Trophoblast cell (in vitro differentiated cells and primary cell): ENCODE results near the gene OR5AU1.
"Not testable (repeated sequence)": the region's sequence is repeated elsewhere in the genome, so short reads cannot be mapped to it uniquely, and the experiment has no call there.

ENCODE experiments used
- DNase-seq, 2 donors: peaks; one replicate each; pipeline ENCODE4 v3.0.0-alpha.2; 2016
- H2AFZ ChIP-seq: 2 replicates; pipeline ENCODE4 v1.6.1; 2013; ENCODE audit warnings: low read length, moderate library complexity, mild to moderate bottlenecking; ENCODE audit not compliant: insufficient read depth, poor library complexity
- H2AK5ac ChIP-seq: 2 replicates; pipeline ENCODE4 v1.6.1; 2013; ENCODE audit warnings: mild to moderate bottlenecking, low read length
- H2BK120ac ChIP-seq: 2 replicates; pipeline ENCODE4 v1.6.1; 2013; ENCODE audit warnings: low read length, mild to moderate bottlenecking, moderate library complexity; ENCODE audit not compliant: insufficient read depth, poor library complexity
- H2BK12ac ChIP-seq: 2 replicates; pipeline ENCODE4 v1.6.1; 2013; ENCODE audit warnings: mild to moderate bottlenecking, low read length, moderate library complexity
- H2BK5ac ChIP-seq: 2 replicates; pipeline ENCODE4 v1.6.1; 2013; ENCODE audit warnings: low read length, low read depth, moderate library complexity, mild to moderate bottlenecking; ENCODE audit not compliant: poor library complexity
- H3K14ac ChIP-seq: 2 replicates; pipeline ENCODE4 v1.6.1; 2013; ENCODE audit warnings: mild to moderate bottlenecking, low read length
- H3K18ac ChIP-seq: 2 replicates; pipeline ENCODE4 v1.6.1; 2013; ENCODE audit warnings: mild to moderate bottlenecking, low read length
- H3K23ac ChIP-seq: 2 replicates; pipeline ENCODE4 v1.6.1; 2013; ENCODE audit warnings: low read length
- H3K27ac ChIP-seq: 2 replicates; pipeline ENCODE4 v1.5.1; 2013; ENCODE audit warnings: low read depth, mild to moderate bottlenecking, inconsistent platforms, low read length, moderate library complexity
- H3K27me3 ChIP-seq: 2 replicates; pipeline ENCODE4 v1.6.1; 2013; ENCODE audit warnings: inconsistent platforms, mild to moderate bottlenecking, low read length, moderate library complexity; ENCODE audit not compliant: insufficient read depth
- H3K36me3 ChIP-seq, 2 experiments: 1 replicate in 1 of 2; 2 replicates in 1 of 2; pipeline ENCODE4 v1.6.1; 2013; ENCODE audit warnings: low read length in 2 of 2, mild to moderate bottlenecking in 2 of 2, moderate library complexity in 1 of 2; ENCODE audit not compliant: insufficient read depth in 2 of 2, control insufficient read depth in 1 of 2
- H3K4ac ChIP-seq: 2 replicates; pipeline ENCODE4 v1.6.1; 2013; ENCODE audit warnings: low read depth, mild to moderate bottlenecking, low read length, moderate library complexity
- H3K4me1 ChIP-seq, 2 experiments: 1 replicate in 1 of 2; 2 replicates in 1 of 2; pipeline ENCODE4 v1.6.1; 2013; ENCODE audit warnings: low read length in 2 of 2, mild to moderate bottlenecking in 2 of 2, moderate library complexity in 1 of 2; ENCODE audit not compliant: insufficient read depth in 2 of 2, control insufficient read depth in 1 of 2
- H3K4me2 ChIP-seq: 2 replicates; pipeline ENCODE4 v1.6.1; 2013; ENCODE audit warnings: inconsistent platforms, mild to moderate bottlenecking, low read length, moderate library complexity
- H3K4me3 ChIP-seq: 2 replicates; pipeline ENCODE4 v1.5.1; 2013; ENCODE audit warnings: mild to moderate bottlenecking, low read depth, low read length, inconsistent platforms
- H3K79me1 ChIP-seq: one replicate; pipeline ENCODE4 v1.6.1; 2013; ENCODE audit warnings: low read length
- H3K79me2 ChIP-seq: 2 replicates; pipeline ENCODE4 v1.6.1; 2013; ENCODE audit warnings: low read length, mild to moderate bottlenecking; ENCODE audit not compliant: control insufficient read depth, insufficient read depth, poor library complexity
- H3K9ac ChIP-seq: 2 replicates; pipeline ENCODE4 v1.6.1; 2013; ENCODE audit warnings: mild to moderate bottlenecking, low read length
- H3K9me3 ChIP-seq: 2 replicates; pipeline ENCODE4 v1.6.1; 2013; ENCODE audit warnings: low read depth, mild to moderate bottlenecking, control low read depth, inconsistent platforms, low read length; ENCODE audit not compliant: insufficient read depth
- H4K12ac ChIP-seq: 2 replicates; pipeline ENCODE4 v1.6.1; 2013; ENCODE audit warnings: low read depth, mild to moderate bottlenecking, low read length, moderate library complexity
- H4K8ac ChIP-seq: 2 replicates; pipeline ENCODE4 v1.6.1; 2013; ENCODE audit warnings: low read depth, mild to moderate bottlenecking, low read length, moderate library complexity
- H4K91ac ChIP-seq: one replicate; pipeline ENCODE4 v1.6.1; 2013; ENCODE audit warnings: low read depth, mild to moderate bottlenecking, low read length, moderate library complexity
- WGBS: extraction: QIAGEN DNeasy Blood & Tissue Kit; methylation state at CpG from one replicate; pipeline ENCODE4 v1.1.7; 2013; ENCODE audit warnings: missing lambda C conversion rate; ENCODE audit not compliant: insufficient read length, insufficient coverage; ENCODE audit errors: extremely low coverage; 5-methylcytosine and 5-hydroxymethylcytosine counted together

OR5AU1 gene

DNA sequence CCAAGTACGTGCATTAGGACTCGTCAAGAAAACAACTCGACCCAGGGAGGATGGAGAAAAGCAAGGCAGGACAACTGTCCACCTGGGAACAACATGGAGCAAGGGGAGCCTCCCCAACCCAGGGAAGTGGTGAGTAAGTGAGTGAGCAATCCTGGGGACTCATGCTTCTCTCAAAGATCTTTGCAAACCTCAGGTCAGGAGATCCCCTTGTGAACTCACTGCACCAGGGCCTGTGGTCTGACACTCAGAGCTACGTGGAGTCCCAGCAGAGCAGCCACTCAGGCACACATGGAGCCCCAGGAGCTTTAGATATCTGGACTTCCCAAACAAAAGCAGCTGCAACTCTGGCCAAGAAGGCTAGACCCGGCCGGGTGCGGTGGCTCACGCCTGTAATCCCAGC, 12.2 kb upstream of the OR5AU1 start:
- no peak overlapping the region for H3K14ac ChIP-seq
- H3K79me2 ChIP-seq = no peaks in the 10 kb centered on the region
- H3K4me3 ChIP-seq = no peak overlapping the region
- no peak overlapping the region for H2BK5ac ChIP-seq
- H2AK5ac ChIP-seq = no peak overlapping the region
- no peak overlapping the region for H3K27ac ChIP-seq
- H3K23ac ChIP-seq = no peak overlapping the region
- no CpG with 5 or more reads among the region's 8 CpGs for WGBS
- H2BK120ac ChIP-seq = no peak overlapping the region
- H3K9me3 ChIP-seq = peaks cover 4% of the 10 kb centered on the region
- no peak for DNase-seq
- H3K18ac ChIP-seq = no peak overlapping the region
- H3K9ac ChIP-seq = no peak overlapping the region
- no peak overlapping the region for H2BK12ac ChIP-seq
- H3K36me3 ChIP-seq = no peaks in the 10 kb centered on the region
- H3K4ac ChIP-seq = no peak overlapping the region
- no peak overlapping the region for H4K8ac ChIP-seq
- no peak overlapping the region for H4K12ac ChIP-seq
- H3K4me1 ChIP-seq = peaks cover 0 to 3% of the 10 kb centered on the region in 2 experiments
- H3K4me2 ChIP-seq = no peak overlapping the region
- no peaks in the 10 kb centered on the region for H3K27me3 ChIP-seq
- H4K91ac ChIP-seq = no peak overlapping the region
- no peak overlapping the region for H2AFZ ChIP-seq
- H3K79me1 ChIP-seq = no peaks in the 10 kb centered on the region

DNA sequence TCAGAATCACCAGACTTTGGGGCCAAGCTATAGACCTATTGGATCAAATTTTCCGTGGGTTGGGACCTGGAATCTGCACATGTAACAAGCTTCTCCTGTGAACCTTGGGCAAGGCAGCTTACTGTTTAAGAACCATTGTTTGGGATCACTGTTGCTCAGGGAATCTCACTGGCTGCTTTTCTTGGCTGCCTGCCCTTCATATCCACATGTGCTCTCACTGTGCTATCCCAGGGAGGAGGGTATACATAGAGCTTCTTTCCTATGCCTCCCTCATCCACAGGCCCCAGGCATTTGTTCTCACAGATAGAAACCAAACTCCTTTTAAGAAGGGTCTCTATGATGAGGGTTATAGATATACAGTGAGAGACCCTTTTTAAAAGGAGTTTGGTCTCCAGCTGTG, 9.8 kb upstream of the OR5AU1 start:
- not testable (repeated sequence) for H3K4ac ChIP-seq, H3K23ac ChIP-seq, H3K27ac ChIP-seq, H2BK5ac ChIP-seq, H3K4me1 ChIP-seq, H2BK12ac ChIP-seq, H3K27me3 ChIP-seq, H2BK120ac ChIP-seq, H3K4me3 ChIP-seq, H3K18ac ChIP-seq, H3K79me1 ChIP-seq, H3K14ac ChIP-seq, H4K8ac ChIP-seq, H2AFZ ChIP-seq, H3K4me2 ChIP-seq, DNase-seq, H2AK5ac ChIP-seq, H3K36me3 ChIP-seq, H4K12ac ChIP-seq, H4K91ac ChIP-seq, H3K79me2 ChIP-seq, H3K9me3 ChIP-seq, H3K9ac ChIP-seq
- WGBS = no CpG with 5 or more reads among the region's 1 CpG

DNA sequence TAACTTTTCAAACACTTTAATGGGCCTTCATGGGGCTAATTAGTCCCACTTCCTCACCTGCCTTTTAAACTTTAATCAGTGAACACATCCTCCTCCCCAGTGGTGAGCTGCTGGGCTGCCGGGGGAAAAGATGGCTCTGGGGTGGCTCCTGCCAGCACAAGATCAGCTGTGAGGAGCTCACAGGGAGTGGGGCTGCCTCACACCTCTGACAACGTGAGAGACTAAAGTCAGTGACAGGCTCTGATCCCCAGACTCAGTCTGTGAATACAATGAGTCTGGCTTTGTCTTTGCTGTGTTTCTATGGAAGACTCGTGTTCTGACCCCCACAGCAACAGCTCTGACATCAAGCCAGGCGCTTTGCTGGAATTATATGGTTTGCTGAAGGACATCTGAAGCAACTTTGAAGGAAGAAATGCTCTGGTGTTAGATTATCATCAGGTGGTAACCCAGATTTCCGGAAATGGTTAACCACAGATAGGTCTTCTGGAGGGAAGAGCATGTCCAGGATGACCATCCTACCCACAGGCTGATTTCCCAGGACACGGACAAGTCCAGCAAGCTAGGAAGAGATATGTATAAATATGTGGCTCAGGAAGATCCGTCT, 9.2 kb upstream of the OR5AU1 start:
- H3K4ac ChIP-seq, H3K27ac ChIP-seq, H3K23ac ChIP-seq, H3K27me3 ChIP-seq, H3K79me1 ChIP-seq, H3K14ac ChIP-seq, H3K9ac ChIP-seq, H2AFZ ChIP-seq, H3K79me2 ChIP-seq, H3K4me2 ChIP-seq, H4K91ac ChIP-seq, H2BK5ac ChIP-seq, H2BK12ac ChIP-seq, H4K8ac ChIP-seq, H2AK5ac ChIP-seq, H4K12ac ChIP-seq, H3K4me3 ChIP-seq, H2BK120ac ChIP-seq, H3K36me3 ChIP-seq, H3K18ac ChIP-seq, H3K4me1 ChIP-seq, DNase-seq, H3K9me3 ChIP-seq: not testable (repeated sequence)
- no CpG with 5 or more reads among the region's 7 CpGs for WGBS

DNA sequence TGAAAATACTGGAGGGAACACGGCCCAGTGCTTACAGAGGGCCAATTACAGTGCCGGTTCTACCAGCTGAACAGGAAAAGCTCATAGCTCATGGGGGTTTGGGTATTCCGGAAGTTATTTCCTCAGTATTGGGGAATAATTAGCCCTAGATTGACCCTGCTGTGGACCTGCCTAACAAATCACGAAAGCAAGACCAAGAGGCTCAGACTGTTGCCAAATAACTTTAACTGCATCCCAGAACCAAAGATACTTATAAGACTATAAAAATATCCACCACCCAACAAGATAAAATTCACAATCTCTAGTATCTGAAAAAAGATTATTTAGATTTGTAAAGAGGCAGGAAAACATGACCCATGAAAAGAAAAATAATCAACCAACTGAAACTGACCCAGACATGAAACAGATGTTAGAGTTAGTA, 8.0 kb upstream of the OR5AU1 start:
- Histone ChIP-seq H4K8ac (no peak overlapping the region), H4K12ac (no peak overlapping the region), H3K4ac (no peak overlapping the region), H3K79me1 (no peaks in the 10 kb centered on the region), H3K27me3 (no peaks in the 10 kb centered on the region), H3K36me3 (no peaks in the 10 kb centered on the region), H3K14ac (no peak overlapping the region), H3K27ac (no peak overlapping the region), H2BK120ac (no peak overlapping the region), H3K79me2 (no peaks in the 10 kb centered on the region), H2AK5ac (no peak overlapping the region), H3K9ac (no peak overlapping the region), H2BK12ac (no peak overlapping the region), H3K23ac (no peak overlapping the region), H3K4me2 (no peak overlapping the region), H3K4me3 (no peak overlapping the region), H2BK5ac (no peak overlapping the region), H3K9me3 (peaks cover 1% of the 10 kb centered on the region), H2AFZ (no peak overlapping the region), H3K4me1 (peaks cover 0 to 3% of the 10 kb centered on the region in 2 experiments), H3K18ac (no peak overlapping the region), H4K91ac (no peak overlapping the region)
- WGBS = no CpG with 5 or more reads among the region's 4 CpGs
- peak in 1 of 2 donors; percentile 7 for DNase-seq
